SK-N-MC (cell line): Measurements from ENCODE around the gene GRAMD1B.

Experiments used
- DNase-seq: peaks from one replicate; pipeline ENCODE4 v3.0.0-alpha.2; 2011; ENCODE audit warnings: low read depth, low spot score
- H3K27ac ChIP-seq: fragments of 200-600 bp; sonication (generic); 2 replicates; pipeline ENCODE4 v1.5.1; 2016; ENCODE audit warnings: mixed run types
- H3K36me3 ChIP-seq: fragments of 200-600 bp; sonication (generic); 2 replicates; pipeline ENCODE4 v1.6.1; 2017; ENCODE audit warnings: antibody characterized with exemption, low read length, mixed read lengths; ENCODE audit not compliant: insufficient read depth
- H3K4me3 ChIP-seq: fragments of 200-600 bp; sonication (generic); 2 replicates; pipeline ENCODE4 v1.5.1; 2016
- H3K9ac ChIP-seq: fragments of 200-600 bp; sonication (generic); 2 replicates; pipeline ENCODE4 v1.8.0; 2017; ENCODE audit warnings: mixed run types, mixed read lengths; ENCODE audit not compliant: insufficient read length
- H3K9me3 ChIP-seq: fragments of 200-600 bp; sonication (generic); 2 replicates; pipeline ENCODE4 v1.6.1; 2017; ENCODE audit warnings: low read depth, mild to moderate bottlenecking, antibody characterized with exemption, low read length, moderate library complexity, mixed read lengths
- EZH2 ChIP-seq: fragments of 200-600 bp; sonication (generic); IDR thresholded peaks from one replicate; pipeline ENCODE4 v1.6.1; 2017; ENCODE audit warnings: antibody characterized with exemption
- FOXP2 ChIP-seq: optimal IDR thresholded peaks from 2 replicates; pipeline ENCODE3; 2011; ENCODE audit warnings: mild to moderate bottlenecking, moderate library complexity; ENCODE audit not compliant: insufficient read depth; ENCODE audit errors: extremely low read length, control extremely low read depth
- POLR2AphosphoS5 ChIP-seq: IDR thresholded peaks from 2 replicates; pipeline ENCODE4 v1.6.1; 2012; ENCODE audit warnings: mild to moderate bottlenecking, low read depth, low read length, borderline replicate concordance

Gene GRAMD1B

GRCh38 chr11:123521001-123521400 is 90.9 kb downstream of the GRAMD1B start:
- H3K36me3 ChIP-seq = no peaks in the 10 kb centered on the region
- DNase-seq = no peak
- no peak overlapping the region for H3K27ac ChIP-seq
- H3K9me3 ChIP-seq = peaks cover 6% of the 10 kb centered on the region; the same call in 1 of the 2 replicates
- no peak overlapping the region for H3K9ac ChIP-seq
- no peak overlapping the region for H3K4me3 ChIP-seq
- TF ChIP-seq EZH2 (no peak), POLR2AphosphoS5 (no peak), FOXP2 (no peak)

GRCh38 chr11:123521930-123522329 is 91.9 kb downstream of the GRAMD1B start:
- H3K27ac ChIP-seq = no peak overlapping the region
- no peak overlapping the region for H3K9ac ChIP-seq
- TF ChIP-seq EZH2 = no peak
- no peak for TF ChIP-seq POLR2AphosphoS5
- no peak for TF ChIP-seq FOXP2
- DNase-seq = no peak
- no peak overlapping the region for H3K4me3 ChIP-seq
- peaks cover 6% of the 10 kb centered on the region; the same call in 1 of the 2 replicates for H3K9me3 ChIP-seq
- H3K36me3 ChIP-seq = no peaks in the 10 kb centered on the region

- Histone ChIP-seq H3K36me3 (no peaks in the 10 kb centered on the region), H3K4me3 (no peak overlapping the region), H3K9ac (no peak overlapping the region), H3K27ac (no peak overlapping the region), H3K9me3 (peaks cover 6% of the 10 kb centered on the region; the same call in 1 of the 2 replicates)
- DNase-seq = no peak
- no peak for TF ChIP-seq FOXP2
- no peak for TF ChIP-seq POLR2AphosphoS5
- no peak for TF ChIP-seq EZH2
These were observed 93.5 kb downstream of the GRAMD1B start for GRCh38 chr11:123523539-123523938.

- no peak for DNase-seq
These were observed 95.0 kb downstream of the GRAMD1B start for GRCh38 chr11:123525097-123525496.

GRCh38 chr11:123525511-123525918 is 95.4 kb downstream of the GRAMD1B start:
- peak overlapping the region; percentile 32 for H3K9ac ChIP-seq
- peaks cover 6% of the 10 kb centered on the region; the same call in 1 of the 2 replicates for H3K9me3 ChIP-seq
- peak overlapping the region; percentile 80 for H3K4me3 ChIP-seq
- H3K36me3 ChIP-seq = no peaks in the 10 kb centered on the region
- H3K27ac ChIP-seq = no peak overlapping the region; the same call in 1 of the 2 replicates
- TF ChIP-seq EZH2 (no peak), FOXP2 (no peak), POLR2AphosphoS5 (no peak)
- DNase-seq = no peak

More at GRCh38 chr11:123525097-123525496, 95.0 kb downstream of the GRAMD1B start:
- Histone ChIP-seq H3K9ac (peak overlapping the region; percentile 39), H3K36me3 (no peaks in the 10 kb centered on the region), H3K4me3 (peak overlapping the region; percentile 80), H3K9me3 (peaks cover 6% of the 10 kb centered on the region; the same call in 1 of the 2 replicates), H3K27ac (peak overlapping the region; percentile 63)
- no peak for TF ChIP-seq EZH2
- TF ChIP-seq FOXP2 = no peak
- no peak for TF ChIP-seq POLR2AphosphoS5

- Histone ChIP-seq H3K9ac (peak overlapping the region; percentile 32), H3K36me3 (no peaks in the 10 kb centered on the region), H3K27ac (no peak overlapping the region), H3K4me3 (peak overlapping the region; percentile 80), H3K9me3 (peaks cover under 1% of the 10 kb centered on the region; the same call in 1 of the 2 replicates)
- TF ChIP-seq FOXP2 (no peak), EZH2 (no peak), POLR2AphosphoS5 (no peak)
- no peak for DNase-seq
These were observed 96.1 kb downstream of the GRAMD1B start for GRCh38 chr11:123526027-123526805.

- Histone ChIP-seq H3K9ac (no peak overlapping the region), H3K27ac (no peak overlapping the region), H3K4me3 (peak overlapping the region; percentile 80), H3K36me3 (no peaks in the 10 kb centered on the region), H3K9me3 (no peaks in the 10 kb centered on the region)
- DNase-seq = no peak
- TF ChIP-seq EZH2 = no peak
- no peak for TF ChIP-seq POLR2AphosphoS5
- no peak for TF ChIP-seq FOXP2
These were observed 96.8 kb downstream of the GRAMD1B start for GRCh38 chr11:123526918-123527317.

GRCh38 chr11:123527526-123527925 is 97.5 kb downstream of the GRAMD1B start:
- Histone ChIP-seq H3K36me3 (no peaks in the 10 kb centered on the region), H3K9ac (no peak overlapping the region), H3K9me3 (no peaks in the 10 kb centered on the region), H3K27ac (no peak overlapping the region), H3K4me3 (peak overlapping the region; percentile 80; the same call in 1 of the 2 replicates)
- no peak for DNase-seq
- TF ChIP-seq FOXP2 (no peak), POLR2AphosphoS5 (no peak), EZH2 (no peak)
